Prostate gland (tissue), 2 donors: ENCODE measurements around the gene REXO2.

Source experiments
- CTCF ChIP-seq, 4 experiments: fragments of 200-600 bp in 2 of 4; fragments of 450-650 bp in 2 of 4; sonication (generic) in 2 of 4; IDR thresholded peaks; 1 replicate in 3 of 4; 2 replicates in 1 of 4; pipeline ENCODE4 v1.5.1; 2016 to 2019; ENCODE audit warnings: antibody characterized with exemption in 4 of 4, mild to moderate bottlenecking in 2 of 4, moderate library complexity in 2 of 4
- POLR2A ChIP-seq: fragments of 450-650 bp; IDR thresholded peaks from one replicate; pipeline ENCODE4 v1.6.1; 2016; ENCODE audit warnings: antibody characterized with exemption, mild to moderate bottlenecking
- POLR2AphosphoS5 ChIP-seq: sonication (generic); formaldehyde crosslinking; IDR thresholded peaks from one replicate; pipeline ENCODE4 v1.6.1; 2017; ENCODE audit warnings: antibody characterized with exemption

GRCh38 chr11:114496915-114497314, 57.6 kb downstream of the REXO2 start:
- TF ChIP-seq CTCF (IDR thresholded peaks at IDR 0.05) (no peak), POLR2A (no peak), POLR2AphosphoS5 (no peak)
